ENCODE data around the gene LRFN5. TPM values are rescaled to one million over a fixed set of nuclear protein-coding genes. Genes with fewer than 3 reads are reported as not detected.
A peak's percentile ranks its signal among the peaks of the same experiment; 100 is the strongest.
"Not testable (repeated sequence)": the region's sequence is repeated elsewhere in the genome, so short reads cannot be mapped to it uniquely, and the experiment has no call there.

The LRFN5 gene
- total RNA-seq, 5 donors from 2014 or later (not counting 1 experiment from before 2014, with no cell fraction given) = not detected

DNA sequence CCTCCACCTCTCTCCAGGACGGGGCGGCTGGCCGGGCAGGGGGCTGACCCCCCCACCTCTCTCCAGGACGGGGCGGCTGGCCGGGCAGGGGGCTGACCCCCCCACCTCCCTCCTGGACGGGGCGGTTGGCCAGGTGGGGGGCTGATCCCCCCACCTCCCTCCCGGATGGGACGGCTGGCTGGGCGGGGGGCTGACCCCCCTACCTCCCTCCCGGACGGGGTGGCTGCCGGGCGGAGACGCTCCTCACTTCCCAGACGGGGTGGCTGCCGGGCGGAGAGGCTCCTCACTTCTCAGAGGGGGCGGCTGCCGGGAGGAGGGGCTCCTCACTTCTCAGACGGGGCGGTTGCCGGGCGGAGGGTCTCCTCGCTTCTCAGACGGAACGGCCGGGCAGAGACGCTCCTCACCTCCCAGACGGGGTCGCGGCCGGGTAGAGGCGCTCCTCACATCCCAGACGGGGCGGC, 67.9 kb downstream of the LRFN5 start:
- H3K4me3 ChIP-seq (ENCODE audit: control insufficient read depth in 1 of 2, extremely low read depth in 1 of 2, low read length in 1 of 2); POLR2A ChIA-PET; H3K27me3 ChIP-seq (replicated peaks in 1 of 2; ENCODE audit: control insufficient read depth in 2 of 2, extremely low read depth in 1 of 2, insufficient read depth in 2 of 2, low read length in 1 of 2); H3K36me3 Mint-ChIP-seq; H3K4me1 Mint-ChIP-seq; H3K27ac Mint-ChIP-seq; H3K4me3 Mint-ChIP-seq; H3K27me3 Mint-ChIP-seq; H3K36me3 ChIP-seq (ENCODE audit: control insufficient read depth in 2 of 2, extremely low read depth in 1 of 2, insufficient read depth in 1 of 2, low read length in 1 of 2); H3K27ac ChIP-seq (ENCODE audit: low read length); CTCF ChIA-PET; H3K4me1 ChIP-seq (ENCODE audit: control insufficient read depth in 1 of 2, extremely low read depth in 1 of 2, insufficient read depth in 2 of 2, low read length in 2 of 2); ATAC-seq (replicated peaks in 1 of 4); H3K9me3 ChIP-seq; DNase-seq: not testable (repeated sequence)
- peaks cover 6 to 17% (median 14%) of the 10 kb centered on the region in 3 donors for H3K9me3 Mint-ChIP-seq
- WGBS (ENCODE audit: insufficient coverage) = no CpG with 5 or more reads among the region's 37 CpGs

DNA sequence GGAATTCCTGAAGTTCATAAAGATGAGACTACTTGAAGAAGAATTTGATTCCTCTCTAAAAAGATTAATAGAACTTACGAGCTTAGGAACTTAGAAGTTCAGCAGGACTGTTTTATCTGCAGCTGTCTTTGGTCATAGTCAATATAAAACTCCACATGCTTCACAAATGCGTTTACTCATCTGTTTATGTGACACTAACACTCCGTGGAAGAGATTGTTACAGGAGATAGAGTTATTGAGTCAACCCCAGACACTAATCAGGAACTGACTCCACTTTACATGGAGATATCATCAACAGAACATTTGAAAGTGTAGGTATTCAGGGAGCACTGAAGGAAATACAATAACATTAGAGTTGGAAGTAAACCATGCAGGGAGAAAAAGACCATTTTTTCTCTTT, 92.8 kb downstream of the LRFN5 start:
- no peaks in the 10 kb centered on the region for H3K27me3 ChIP-seq (replicated peaks in 1 of 2; ENCODE audit: control insufficient read depth in 2 of 2, extremely low read depth in 1 of 2, insufficient read depth in 2 of 2, low read length in 1 of 2)
- Mint-ChIP-seq H3K9me3 (no peaks in the 10 kb centered on the region), H3K4me1 (no peaks in the 10 kb centered on the region), H3K27me3 (no peaks in the 10 kb centered on the region), H3K36me3 (no peaks in the 10 kb centered on the region), H3K27ac (no peak overlapping the region), H3K4me3 (no peak overlapping the region)
- no peaks in the 10 kb centered on the region for H3K36me3 ChIP-seq (ENCODE audit: control insufficient read depth in 2 of 2, extremely low read depth in 1 of 2, insufficient read depth in 1 of 2, low read length in 1 of 2)
- DNase-seq = no peak
- H3K4me1 ChIP-seq (ENCODE audit: control insufficient read depth in 1 of 2, extremely low read depth in 1 of 2, insufficient read depth in 2 of 2, low read length in 2 of 2) = no peaks in the 10 kb centered on the region
- POLR2A ChIA-PET = no interaction called here
- no peak overlapping the region for H3K27ac ChIP-seq (ENCODE audit: low read length)
- CTCF ChIA-PET = no interaction called here
- no peak overlapping the region for H3K4me3 ChIP-seq (ENCODE audit: control insufficient read depth in 1 of 2, extremely low read depth in 1 of 2, low read length in 1 of 2)
- no CpG with 5 or more reads among the region's 3 CpGs for WGBS (ENCODE audit: insufficient coverage)
- no peaks in the 10 kb centered on the region for H3K9me3 ChIP-seq
- ATAC-seq (replicated peaks in 1 of 4) = no peak

DNA sequence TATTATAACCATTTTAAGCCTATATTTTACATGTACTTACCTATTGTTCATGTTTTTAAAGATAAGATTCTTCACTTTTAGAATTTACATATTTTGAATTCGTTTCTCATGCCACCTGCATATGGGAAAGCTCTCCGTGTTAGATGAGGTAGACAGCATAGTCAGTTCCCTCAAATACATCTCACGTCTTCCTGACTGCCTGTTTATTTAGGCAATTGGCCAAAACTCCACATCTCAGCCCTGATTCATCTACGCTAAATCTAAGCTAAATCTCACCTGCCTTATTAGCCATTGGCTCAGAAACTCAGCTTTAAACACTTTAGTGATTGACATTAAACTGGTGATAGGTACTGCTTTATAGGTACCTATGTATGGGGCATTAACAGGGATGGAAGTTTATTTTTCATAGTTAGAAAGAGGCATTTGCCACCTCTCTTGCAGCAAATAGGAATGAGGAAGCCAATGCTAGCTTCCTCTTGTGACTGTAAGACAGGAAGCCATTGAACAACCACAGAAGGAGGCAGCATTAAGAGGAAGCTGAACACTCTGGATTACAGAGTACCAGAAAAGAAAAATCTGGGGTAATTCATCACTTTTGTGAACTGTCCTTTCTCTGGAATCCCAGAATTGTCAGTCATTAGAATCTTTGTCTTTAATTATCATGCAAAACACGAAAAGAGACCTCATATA, 111.9 kb downstream of the LRFN5 start:
- ATAC-seq (replicated peaks in 1 of 4) = peak; percentile 51 to 73 (median 63)
- H3K4me3 Mint-ChIP-seq = no peak overlapping the region
- Histone ChIP-seq H3K27ac (ENCODE audit: low read length) (no peak overlapping the region), H3K4me3 (ENCODE audit: control insufficient read depth in 1 of 2, extremely low read depth in 1 of 2, low read length in 1 of 2) (no peak overlapping the region), H3K9me3 (no peaks in the 10 kb centered on the region), H3K27me3 (replicated peaks in 1 of 2; ENCODE audit: control insufficient read depth in 2 of 2, extremely low read depth in 1 of 2, insufficient read depth in 2 of 2, low read length in 1 of 2) (no peaks in the 10 kb centered on the region), H3K4me1 (ENCODE audit: control insufficient read depth in 1 of 2, extremely low read depth in 1 of 2, insufficient read depth in 2 of 2, low read length in 2 of 2) (no peaks in the 10 kb centered on the region), H3K36me3 (ENCODE audit: control insufficient read depth in 2 of 2, extremely low read depth in 1 of 2, insufficient read depth in 1 of 2, low read length in 1 of 2) (no peaks in the 10 kb centered on the region)
- CTCF ChIA-PET = interaction anchor here in 1 of 2 donors (0.5 kb wide), 1 partner anchor 91 kb away, joined by 3 read pairs; no protein-coding TSS in a partner anchor
- H3K27ac Mint-ChIP-seq = peak overlapping the region in 1 of 2 donors; percentile 26
- POLR2A ChIA-PET = no interaction called here
- peaks cover 0 to 2% (median 0%) of the 10 kb centered on the region in 3 donors for H3K9me3 Mint-ChIP-seq
- no peaks in the 10 kb centered on the region for H3K36me3 Mint-ChIP-seq
- no peaks in the 10 kb centered on the region for H3K27me3 Mint-ChIP-seq
- DNase-seq = peak in 1 of 35 experiments; percentile 2
- H3K4me1 Mint-ChIP-seq = peaks cover 9 to 15% (median 14%) of the 10 kb centered on the region in 3 donors
- no CpG with 5 or more reads among the region's 5 CpGs for WGBS (ENCODE audit: insufficient coverage)

DNA sequence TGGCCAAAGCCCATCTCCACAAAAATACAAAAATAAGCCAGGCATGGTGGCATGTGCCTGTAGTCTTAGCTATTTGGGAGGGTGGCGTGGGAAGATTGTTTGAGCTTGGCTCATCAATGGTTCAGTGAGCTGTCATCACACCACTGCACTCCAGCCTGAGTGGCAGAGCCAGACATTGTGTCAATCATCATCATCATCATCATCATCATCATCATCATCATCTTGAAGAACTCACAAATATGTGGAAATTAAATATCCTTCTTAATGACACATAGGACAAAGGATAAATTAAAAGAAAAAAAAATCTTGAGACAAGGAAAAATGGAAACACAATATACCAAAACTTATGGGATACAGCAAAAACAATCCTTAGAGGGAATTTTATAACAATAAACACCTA, 132.5 kb downstream of the LRFN5 start:
- no peak overlapping the region for H3K27ac Mint-ChIP-seq
- H3K27me3 Mint-ChIP-seq = peaks cover 3 to 10% of the 10 kb centered on the region in 2 donors
- H3K27me3 ChIP-seq (replicated peaks in 1 of 2; ENCODE audit: control insufficient read depth in 2 of 2, extremely low read depth in 1 of 2, insufficient read depth in 2 of 2, low read length in 1 of 2) = peaks cover 0 to 3% of the 10 kb centered on the region in 2 experiments

DNA sequence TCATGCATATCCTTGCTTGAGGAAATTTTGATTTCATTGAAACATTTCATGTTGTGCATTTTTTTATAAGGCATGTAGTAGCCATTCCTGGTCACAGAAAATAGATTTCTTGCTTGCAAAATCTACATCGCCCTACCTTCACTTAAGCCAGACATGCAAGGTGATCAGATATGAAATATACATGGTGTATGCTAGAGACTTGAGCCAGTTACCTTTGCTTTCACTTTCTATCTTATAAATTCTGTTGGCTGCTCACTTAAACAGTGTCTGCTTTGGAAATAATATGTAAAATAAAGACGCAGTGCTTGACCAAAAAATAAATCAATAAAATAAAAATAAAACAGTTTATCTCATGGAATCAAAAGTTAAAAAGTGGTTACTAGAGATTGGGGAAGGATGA, 136.5 kb downstream of the LRFN5 start:
- POLR2A ChIA-PET = no interaction called here
- Histone ChIP-seq H3K27me3 (replicated peaks in 1 of 2; ENCODE audit: control insufficient read depth in 2 of 2, extremely low read depth in 1 of 2, insufficient read depth in 2 of 2, low read length in 1 of 2) (no peaks in the 10 kb centered on the region), H3K4me3 (ENCODE audit: control insufficient read depth in 1 of 2, extremely low read depth in 1 of 2, low read length in 1 of 2) (no peak overlapping the region), H3K27ac (ENCODE audit: low read length) (no peak overlapping the region), H3K36me3 (ENCODE audit: control insufficient read depth in 2 of 2, extremely low read depth in 1 of 2, insufficient read depth in 1 of 2, low read length in 1 of 2) (no peaks in the 10 kb centered on the region), H3K4me1 (ENCODE audit: control insufficient read depth in 1 of 2, extremely low read depth in 1 of 2, insufficient read depth in 2 of 2, low read length in 2 of 2) (no peaks in the 10 kb centered on the region), H3K9me3 (no peaks in the 10 kb centered on the region)
- WGBS (ENCODE audit: insufficient coverage) = no CpG with 5 or more reads among the region's 2 CpGs
- H3K4me1 Mint-ChIP-seq = peaks cover 6 to 19% (median 18%) of the 10 kb centered on the region in 3 donors
- CTCF ChIA-PET = no interaction called here
- H3K9me3 Mint-ChIP-seq = peaks cover 0 to 8% (median 7%) of the 10 kb centered on the region in 3 donors
- H3K27ac Mint-ChIP-seq = no peak overlapping the region
- no peak for DNase-seq
- ATAC-seq (replicated peaks in 1 of 4) = no peak
- peak overlapping the region in 2 of 3 donors; percentile 10 to 17 for H3K4me3 Mint-ChIP-seq
- no peaks in the 10 kb centered on the region for H3K27me3 Mint-ChIP-seq
- H3K36me3 Mint-ChIP-seq = peaks cover 3% of the 10 kb centered on the region

More for the DNA sequence above, 132.5 kb downstream of the LRFN5 start:
- POLR2A ChIA-PET = interaction anchor here in 1 of 2 donors (0.7 kb wide), 1 partner anchor 46 kb away, joined by 4 read pairs; no protein-coding TSS in a partner anchor
- ATAC-seq (replicated peaks in 1 of 4) (no peak), DNase-seq (no peak)
- CTCF ChIA-PET = no interaction called here
- no CpG with 5 or more reads among the region's 1 CpG for WGBS (ENCODE audit: insufficient coverage)
- Mint-ChIP-seq H3K4me3 (no peak overlapping the region), H3K4me1 (peaks cover 4 to 10% (median 10%) of the 10 kb centered on the region in 3 donors), H3K9me3 (peaks cover 0 to 23% (median 4%) of the 10 kb centered on the region in 3 donors), H3K36me3 (peaks cover 5% of the 10 kb centered on the region)
- no peak overlapping the region for H3K4me3 ChIP-seq (ENCODE audit: control insufficient read depth in 1 of 2, extremely low read depth in 1 of 2, low read length in 1 of 2)
- no peak overlapping the region for H3K27ac ChIP-seq (ENCODE audit: low read length)
- H3K36me3 ChIP-seq (ENCODE audit: control insufficient read depth in 2 of 2, extremely low read depth in 1 of 2, insufficient read depth in 1 of 2, low read length in 1 of 2) = no peaks in the 10 kb centered on the region
- no peaks in the 10 kb centered on the region for H3K9me3 ChIP-seq
- no peaks in the 10 kb centered on the region for H3K4me1 ChIP-seq (ENCODE audit: control insufficient read depth in 1 of 2, extremely low read depth in 1 of 2, insufficient read depth in 2 of 2, low read length in 2 of 2)

DNA sequence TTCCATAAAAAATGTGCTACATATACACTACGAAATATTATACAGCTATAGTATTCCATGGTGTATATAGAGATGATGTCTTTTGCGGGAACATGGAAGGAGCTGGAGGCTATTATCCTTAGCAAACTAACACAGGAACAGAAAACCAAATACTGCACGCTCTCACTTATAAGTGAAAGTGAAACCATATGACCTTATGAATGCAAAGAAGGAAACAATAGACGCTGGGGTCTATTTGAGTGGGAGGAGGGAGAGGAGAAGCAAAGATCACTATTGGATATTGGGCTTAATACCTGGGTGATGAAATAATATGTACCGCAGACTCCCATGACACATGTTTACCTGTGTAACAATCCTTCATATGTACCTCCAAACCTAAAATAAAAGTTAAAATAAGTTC, 142.8 kb downstream of the LRFN5 start:
- Histone ChIP-seq H3K4me3 (ENCODE audit: control insufficient read depth in 1 of 2, extremely low read depth in 1 of 2, low read length in 1 of 2) (peak overlapping the region in 1 of 2 donors; percentile 36), H3K27ac (ENCODE audit: low read length) (peak overlapping the region; percentile 44), H3K36me3 (ENCODE audit: control insufficient read depth in 2 of 2, extremely low read depth in 1 of 2, insufficient read depth in 1 of 2, low read length in 1 of 2) (no peaks in the 10 kb centered on the region), H3K4me1 (ENCODE audit: control insufficient read depth in 1 of 2, extremely low read depth in 1 of 2, insufficient read depth in 2 of 2, low read length in 2 of 2) (no peaks in the 10 kb centered on the region), H3K9me3 (no peaks in the 10 kb centered on the region), H3K27me3 (replicated peaks in 1 of 2; ENCODE audit: control insufficient read depth in 2 of 2, extremely low read depth in 1 of 2, insufficient read depth in 2 of 2, low read length in 1 of 2) (no peaks in the 10 kb centered on the region)
- DNase-seq = peak in 1 of 35 experiments; percentile 49
- H3K4me3 Mint-ChIP-seq = peak overlapping the region; percentile 72 to 81 (median 79)
- WGBS (ENCODE audit: insufficient coverage) = no CpG with 5 or more reads among the region's 5 CpGs
- H3K4me1 Mint-ChIP-seq = peaks cover 16 to 24% (median 21%) of the 10 kb centered on the region in 3 donors
- POLR2A ChIA-PET = no interaction called here
- H3K9me3 Mint-ChIP-seq = peaks cover 0 to 4% (median 0%) of the 10 kb centered on the region in 3 donors
- ATAC-seq (replicated peaks in 1 of 4) = peak; percentile 67 to 89 (median 72)
- peak overlapping the region; percentile 73 to 83 for H3K27ac Mint-ChIP-seq
- no peaks in the 10 kb centered on the region for H3K27me3 Mint-ChIP-seq
- no peaks in the 10 kb centered on the region for H3K36me3 Mint-ChIP-seq
- CTCF ChIA-PET = interaction anchor here in 1 of 2 donors (0.5 kb wide), 1 partner anchor 851 kb away, joined by 3 read pairs; no protein-coding TSS in a partner anchor

All from T-cell (primary cell).